Epidermal melanocyte (primary cell): Measurements from ENCODE around the gene TAGAP.
"Not testable (repeated sequence)": the region's sequence is repeated elsewhere in the genome, so short reads cannot be mapped to it uniquely, and the experiment has no call there.

ENCODE experiments used
- DNase-seq: peaks from one replicate; pipeline ENCODE4 v3.0.0; 2011; ENCODE audit warnings: low spot score; ENCODE audit not compliant: insufficient read length

TAGAP gene

GRCh38 chr6:159014406-159014805 is 30.4 kb downstream of the TAGAP start:
- no peak for DNase-seq

- DNase-seq: no peak
Measured at GRCh38 chr6:159013229-159013628, 31.6 kb downstream of the TAGAP start.

- no peak for DNase-seq
Measured at GRCh38 chr6:159012201-159012600, 32.6 kb downstream of the TAGAP start.

GRCh38 chr6:159010037-159010612 is 34.7 kb downstream of the TAGAP start:
- not testable (repeated sequence) for DNase-seq

GRCh38 chr6:159008656-159009288 is 36.0 kb downstream of the TAGAP start:
- no peak for DNase-seq

- DNase-seq: no peak
Measured at GRCh38 chr6:159007510-159007909, 37.3 kb downstream of the TAGAP start.

- DNase-seq: no peak
Measured at GRCh38 chr6:159005436-159005835, 39.4 kb downstream of the TAGAP start.

GRCh38 chr6:159004592-159004991 is 40.2 kb downstream of the TAGAP start:
- no peak for DNase-seq

GRCh38 chr6:159002432-159003155 is 42.2 kb downstream of the TAGAP start:
- DNase-seq: no peak

- peak; percentile 86 for DNase-seq
Measured at GRCh38 chr6:158999666-159000403, 45.0 kb downstream of the TAGAP start, which contains the start of gene RSPH3. TSS of gene RSPH3 (minus strand) at chr6:159000202. CDS start at chr6:158999550, 652 bp downstream.

- DNase-seq: no peak
Measured at GRCh38 chr6:158999154-158999665, 45.6 kb downstream of the TAGAP start.

- DNase-seq: no peak
Measured at GRCh38 chr6:158996856-158997255, 47.9 kb downstream of the TAGAP start.

- no peak for DNase-seq
Measured at GRCh38 chr6:158993639-158994038, 51.2 kb downstream of the TAGAP start.

- no peak for DNase-seq
Measured at GRCh38 chr6:158991017-158991723, 53.6 kb downstream of the TAGAP start.

GRCh38 chr6:158989711-158990110 is 55.1 kb downstream of the TAGAP start:
- not testable (repeated sequence) for DNase-seq

GRCh38 chr6:158988477-158988876 is 56.3 kb downstream of the TAGAP start:
- DNase-seq: no peak

GRCh38 chr6:158987657-158988056 is 57.1 kb downstream of the TAGAP start:
- DNase-seq: no peak
